GM12864 (cell line): Measurements from ENCODE around the gene ACTL7B.

Experiments
- DNase-seq: peaks from one replicate; pipeline ENCODE4 v3.0.0-alpha.2; 2011; ENCODE audit warnings: low read depth
- H3K4me3 ChIP-seq: 2 replicates; pipeline ENCODE4 v1.5.1; 2011; ENCODE audit warnings: mild to moderate bottlenecking, low read depth, low read length, control low read depth
- CTCF ChIP-seq: IDR thresholded peaks from 2 replicates; pipeline ENCODE4 v1.5.1; 2011; ENCODE audit warnings: low read depth, mild to moderate bottlenecking, moderate library complexity, low read length, control low read depth, inconsistent platforms; ENCODE audit errors: missing control alignments

Gene ACTL7B

GRCh38 chr9:108882052-108882888 is 26.5 kb upstream of the ACTL7B start:
- H3K4me3 ChIP-seq: no peak overlapping the region
- DNase-seq: no peak
- TF ChIP-seq CTCF: no peak

- no peak for DNase-seq
- no peak overlapping the region for H3K4me3 ChIP-seq
- no peak for TF ChIP-seq CTCF
Measured at GRCh38 chr9:108880738-108881316, 25.0 kb upstream of the ACTL7B start.

GRCh38 chr9:108877524-108877923 is 21.7 kb upstream of the ACTL7B start:
- no peak for DNase-seq
- TF ChIP-seq CTCF: no peak
- H3K4me3 ChIP-seq: no peak overlapping the region

- DNase-seq: no peak
- no peak overlapping the region for H3K4me3 ChIP-seq
- TF ChIP-seq CTCF: no peak
Measured at GRCh38 chr9:108876425-108876824, 20.6 kb upstream of the ACTL7B start.

- TF ChIP-seq CTCF: no peak
- no peak for DNase-seq
- H3K4me3 ChIP-seq: no peak overlapping the region
Measured at GRCh38 chr9:108874058-108874788, 18.4 kb upstream of the ACTL7B start.

GRCh38 chr9:108869092-108869725 is 13.4 kb upstream of the ACTL7B start:
- TF ChIP-seq CTCF: no peak
- H3K4me3 ChIP-seq: no peak overlapping the region
- no peak for DNase-seq
